Ishikawa (cell line): ENCODE measurements around the gene ZNF292.

ENCODE experiments used
- CEBPB ChIP-seq: IDR thresholded peaks from 2 replicates; pipeline ENCODE4 v1.6.1; 2012
- CREB1 ChIP-seq: IDR thresholded peaks from 2 replicates; pipeline ENCODE4 v1.6.1; 2012; ENCODE audit warnings: low read depth
- EGR1 ChIP-seq: IDR thresholded peaks from 2 replicates; pipeline ENCODE4 v1.6.1; 2012
- EP300 ChIP-seq: IDR thresholded peaks from 2 replicates; pipeline ENCODE4 v1.6.1; 2012; ENCODE audit warnings: borderline replicate concordance
- FOXM1 ChIP-seq: IDR thresholded peaks from 2 replicates; pipeline ENCODE4 v1.6.1; 2012; ENCODE audit warnings: low read depth, borderline replicate concordance
- MAX ChIP-seq: IDR thresholded peaks from 2 replicates; pipeline ENCODE4 v1.6.1; 2012
- NFIC ChIP-seq: IDR thresholded peaks from 2 replicates; pipeline ENCODE4 v1.6.1; 2012
- RAD21 ChIP-seq: IDR thresholded peaks from 2 replicates; pipeline ENCODE4 v1.6.1; 2012; ENCODE audit warnings: low read depth
- REST ChIP-seq: IDR thresholded peaks from 2 replicates; pipeline ENCODE4 v1.6.1; 2012; ENCODE audit warnings: low read depth, mild to moderate bottlenecking
- TAF1 ChIP-seq: IDR thresholded peaks from 2 replicates; pipeline ENCODE4 v1.6.1; 2012; ENCODE audit warnings: low read depth, mild to moderate bottlenecking
- TCF12 ChIP-seq: IDR thresholded peaks from 2 replicates; pipeline ENCODE4 v1.6.1; 2012; ENCODE audit warnings: low read depth
- TEAD4 ChIP-seq: IDR thresholded peaks from 2 replicates; pipeline ENCODE4 v1.6.1; 2012
- USF1 ChIP-seq: IDR thresholded peaks from 2 replicates; pipeline ENCODE4 v1.6.1; 2012
- YY1 ChIP-seq: IDR thresholded peaks from 2 replicates; pipeline ENCODE4 v1.6.1; 2012; ENCODE audit warnings: low read depth
- ZBTB7A ChIP-seq: IDR thresholded peaks from 2 replicates; pipeline ENCODE4 v1.6.1; 2012; ENCODE audit warnings: low read depth

The ZNF292 gene

GRCh38 chr6:87264481-87264880 is 109.1 kb downstream of the ZNF292 start:
- TF ChIP-seq USF1 (no peak), REST (no peak), CEBPB (no peak), NFIC (no peak), RAD21 (no peak), TEAD4 (no peak), CREB1 (no peak), ZBTB7A (no peak), TAF1 (no peak), YY1 (no peak)

- TF ChIP-seq CREB1 (no peak), FOXM1 (no peak), CEBPB (no peak), EP300 (no peak), NFIC (no peak), MAX (no peak), REST (no peak), EGR1 (no peak), YY1 (no peak)
Observed at GRCh38 chr6:87274660-87275274, 119.4 kb downstream of the ZNF292 start.

GRCh38 chr6:87276624-87277023 is 121.3 kb downstream of the ZNF292 start:
- TF ChIP-seq USF1 (no peak), TEAD4 (no peak), TAF1 (no peak), REST (no peak), YY1 (no peak), RAD21 (no peak), FOXM1 (no peak), CREB1 (no peak), NFIC (no peak), ZBTB7A (no peak), MAX (no peak), CEBPB (no peak)

GRCh38 chr6:87277123-87277522 is 121.8 kb downstream of the ZNF292 start:
- TF ChIP-seq TCF12 (no peak), RAD21 (peak; percentile 43)

- TF ChIP-seq TEAD4 (no peak), ZBTB7A (no peak), TCF12 (no peak), CREB1 (no peak), REST (no peak), MAX (no peak), TAF1 (no peak), USF1 (no peak)
Observed at GRCh38 chr6:87279196-87279595, 123.8 kb downstream of the ZNF292 start.
